HG03045 (cell line): ENCODE data around the gene PIK3R1.
"Not testable (repeated sequence)": the region's sequence is repeated elsewhere in the genome, so short reads cannot be mapped to it uniquely, and the experiment has no call there.

ENCODE experiments used
- ATAC-seq: cut with Tn5 transposase; IDR thresholded peaks from one replicate; pipeline ENCODE4 v1.9.1; 2021; ENCODE audit warnings: mild to moderate bottlenecking, moderate library complexity; ENCODE audit not compliant: unreplicated experiment

Gene PIK3R1

DNA sequence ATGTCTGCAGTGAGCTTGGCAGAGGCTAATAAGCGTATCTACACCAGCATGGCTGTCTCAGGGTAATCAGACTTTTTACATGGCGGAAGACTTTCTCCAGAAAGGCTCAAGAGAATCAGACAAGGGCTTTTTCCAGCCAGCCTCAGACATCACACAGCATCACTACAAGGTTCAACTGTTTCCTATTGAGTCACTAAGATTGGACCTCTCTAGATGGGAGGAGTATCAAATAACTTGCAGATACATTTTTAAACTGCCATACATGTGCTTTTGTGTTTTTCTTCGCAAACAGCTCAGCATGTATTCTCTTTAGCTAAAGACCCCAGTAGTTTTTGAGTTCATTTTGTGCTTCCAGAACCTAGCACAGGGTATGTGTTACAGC, 22.9 kb upstream of the PIK3R1 start:
- no peak for ATAC-seq

DNA sequence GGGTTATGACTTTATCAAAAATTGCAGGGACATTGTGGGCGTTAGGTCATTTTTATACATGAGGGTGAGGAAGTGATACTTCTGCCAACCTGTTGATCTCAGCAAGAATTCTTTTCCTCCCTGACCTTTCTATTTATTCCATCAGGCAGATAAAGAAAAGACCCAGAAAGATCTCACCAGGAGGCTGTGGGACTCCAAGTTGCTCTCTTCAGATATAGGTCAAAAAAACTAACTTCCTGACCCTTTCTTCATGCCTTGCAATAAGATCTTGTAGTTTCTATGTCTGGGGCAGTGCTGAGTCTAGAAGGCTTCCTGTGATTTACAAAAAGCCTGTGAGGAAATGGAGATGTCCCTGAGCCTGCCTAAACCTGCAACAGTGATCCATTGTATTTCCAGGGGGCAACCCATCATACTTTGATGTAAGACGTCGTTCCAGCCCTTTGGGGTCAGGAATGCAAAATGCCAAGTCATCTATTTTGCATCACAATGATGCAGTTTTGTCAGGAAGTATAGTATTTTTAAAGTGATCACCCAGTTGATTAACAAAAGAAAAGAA, 22.0 kb upstream of the PIK3R1 start:
- ATAC-seq, result no peak

DNA sequence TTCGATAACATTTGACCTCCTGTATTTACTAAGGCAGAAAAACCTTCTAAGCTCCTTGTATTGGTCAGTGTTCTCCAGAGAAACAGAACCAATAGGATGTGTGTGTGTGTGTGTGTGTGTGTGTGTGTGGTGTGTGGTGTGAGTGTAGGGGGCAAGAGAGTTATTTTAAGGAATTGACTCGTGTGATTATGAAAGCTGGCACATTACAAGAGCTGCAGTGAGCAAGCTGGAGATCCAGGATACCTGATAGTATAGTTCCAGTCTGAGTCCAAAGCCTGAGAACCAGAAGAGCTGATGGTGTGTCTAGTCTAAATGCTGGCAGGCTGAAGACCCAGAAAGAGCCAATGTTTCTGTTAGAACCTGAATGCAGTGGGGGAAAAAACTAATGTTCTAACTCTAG, 21.2 kb upstream of the PIK3R1 start:
- ATAC-seq, result no peak

DNA sequence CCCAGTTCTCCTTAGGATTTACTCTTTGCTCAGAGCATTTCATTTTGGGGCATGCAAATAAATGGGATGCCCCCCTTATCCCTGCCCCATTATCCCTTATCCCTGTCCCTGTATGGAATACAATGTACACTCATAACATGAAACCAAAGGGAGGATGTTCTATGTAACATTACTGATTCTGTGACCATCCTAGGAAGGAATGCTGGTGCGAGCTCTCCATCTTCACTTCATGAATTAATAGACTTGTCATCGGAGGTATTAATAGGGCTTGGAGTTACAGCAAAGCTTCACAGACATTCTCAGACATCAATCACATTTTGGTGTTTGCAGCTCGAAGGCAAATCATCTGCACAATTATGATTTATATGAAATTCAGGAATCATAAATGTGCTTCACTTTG, 20.4 kb upstream of the PIK3R1 start:
- no peak for ATAC-seq

DNA sequence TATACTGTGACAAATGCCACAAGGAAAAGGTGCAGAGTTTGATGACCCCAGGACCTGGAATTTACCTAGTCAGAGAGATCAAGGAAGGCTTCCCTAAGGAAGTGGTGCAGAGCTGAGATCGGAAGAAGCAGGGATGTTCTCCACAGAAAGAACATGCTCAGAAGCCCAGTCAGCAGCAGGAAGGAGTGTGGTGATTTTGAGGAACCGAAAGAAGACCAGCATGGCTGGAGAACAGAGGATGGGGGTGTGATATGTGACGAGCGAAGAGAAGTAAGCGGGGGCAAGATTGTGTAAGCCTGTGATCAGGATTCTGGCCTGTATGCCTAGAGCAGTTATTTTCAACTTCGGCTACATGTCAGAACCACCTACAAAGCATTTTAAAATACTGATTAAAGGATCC, 18.7 kb upstream of the PIK3R1 start:
- peak; percentile 94 for ATAC-seq

DNA sequence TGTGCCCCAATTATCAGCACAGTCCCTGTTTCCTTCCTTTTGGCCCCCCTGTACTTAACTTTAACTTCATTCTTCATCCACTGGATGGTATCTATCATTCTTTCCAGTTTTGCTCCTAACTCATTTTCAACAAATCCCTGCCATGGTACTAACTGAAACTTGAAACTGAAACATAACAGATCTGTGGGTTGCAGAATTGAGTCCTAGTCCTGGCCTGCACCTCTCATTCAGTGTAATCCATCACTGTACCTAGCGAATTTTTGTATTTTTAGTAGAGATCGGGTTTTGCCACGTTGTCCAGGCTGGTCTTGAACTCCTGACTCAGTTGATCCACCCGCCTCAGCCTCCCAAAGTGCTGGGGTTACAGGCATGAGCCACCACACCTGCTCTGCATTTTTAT, 15.3 kb upstream of the PIK3R1 start:
- no peak for ATAC-seq

DNA sequence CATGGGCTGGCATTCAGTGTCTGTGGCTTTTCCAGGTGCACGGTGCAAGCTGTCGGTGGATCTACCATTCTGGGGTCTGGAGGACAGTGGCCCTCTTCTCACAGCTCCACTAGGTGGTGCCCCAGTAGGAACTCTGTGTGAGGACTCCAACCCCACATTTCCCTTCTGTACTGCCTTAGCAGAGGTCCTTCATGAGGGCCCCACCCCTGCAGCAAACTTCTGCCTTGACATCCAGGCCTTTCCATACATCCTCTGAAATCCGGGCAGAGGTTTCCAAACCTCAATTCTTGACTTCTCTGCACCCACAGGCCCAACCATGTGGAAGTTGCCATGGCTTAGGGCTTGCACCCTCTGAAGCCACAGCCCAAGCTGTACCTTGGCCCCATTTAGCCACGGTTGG, 4.9 kb upstream of the PIK3R1 start:
- not testable (repeated sequence) for ATAC-seq

DNA sequence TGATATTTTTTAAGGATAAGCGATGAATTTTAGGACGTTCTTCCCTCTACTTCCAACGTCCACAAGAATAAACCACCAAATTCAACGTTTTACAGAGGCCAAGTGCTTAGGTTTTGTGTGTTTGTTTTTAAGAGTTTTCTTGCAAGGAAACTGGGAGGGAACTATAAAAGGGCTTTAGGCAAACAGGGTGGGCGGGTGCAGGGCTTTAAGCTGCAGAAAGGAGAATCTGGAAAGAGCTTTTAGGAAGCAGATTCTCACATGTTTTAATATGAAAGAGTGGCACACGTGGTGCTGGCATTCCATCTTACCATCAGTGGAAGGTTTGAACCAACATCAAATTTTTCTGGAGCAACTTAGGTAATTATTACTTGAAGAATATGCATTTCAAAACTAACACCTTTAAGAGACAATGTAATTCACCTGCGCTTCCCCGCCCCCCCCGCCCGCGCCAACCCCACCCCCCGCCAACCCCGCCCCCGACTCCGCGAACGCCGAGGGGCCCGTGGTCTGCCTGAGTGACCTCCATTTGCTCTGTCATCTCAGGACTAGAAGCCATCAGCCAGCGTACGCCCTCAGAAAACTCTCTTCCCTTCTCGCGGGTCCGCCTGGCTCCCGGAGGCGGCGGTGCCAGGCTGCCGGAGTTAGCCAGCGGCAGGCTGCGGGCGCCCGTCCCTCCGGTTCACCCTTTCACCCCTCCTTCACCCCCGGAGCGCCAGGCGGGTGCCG, 911 bp upstream of the PIK3R1 start:
- ATAC-seq, result no peak

DNA sequence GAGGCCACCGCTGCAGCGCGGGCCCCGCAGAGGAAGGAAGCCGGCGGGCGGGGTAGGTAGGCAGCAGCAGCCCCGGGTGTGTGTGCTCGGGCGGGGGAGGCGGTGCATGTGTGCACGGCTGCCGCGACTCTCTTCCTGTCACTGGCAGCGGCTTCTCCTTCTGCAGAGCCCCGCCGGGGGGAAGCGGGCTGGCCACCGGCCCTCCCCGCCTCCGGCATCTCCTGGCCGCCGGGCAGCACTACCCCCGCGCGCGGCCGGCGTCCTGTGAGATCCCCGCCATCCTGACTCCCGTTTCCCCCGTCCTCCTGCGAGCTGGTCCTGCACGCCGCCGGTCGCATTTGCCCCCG, 315 bp downstream of the PIK3R1 start:
- ATAC-seq, result peak; percentile 48

DNA sequence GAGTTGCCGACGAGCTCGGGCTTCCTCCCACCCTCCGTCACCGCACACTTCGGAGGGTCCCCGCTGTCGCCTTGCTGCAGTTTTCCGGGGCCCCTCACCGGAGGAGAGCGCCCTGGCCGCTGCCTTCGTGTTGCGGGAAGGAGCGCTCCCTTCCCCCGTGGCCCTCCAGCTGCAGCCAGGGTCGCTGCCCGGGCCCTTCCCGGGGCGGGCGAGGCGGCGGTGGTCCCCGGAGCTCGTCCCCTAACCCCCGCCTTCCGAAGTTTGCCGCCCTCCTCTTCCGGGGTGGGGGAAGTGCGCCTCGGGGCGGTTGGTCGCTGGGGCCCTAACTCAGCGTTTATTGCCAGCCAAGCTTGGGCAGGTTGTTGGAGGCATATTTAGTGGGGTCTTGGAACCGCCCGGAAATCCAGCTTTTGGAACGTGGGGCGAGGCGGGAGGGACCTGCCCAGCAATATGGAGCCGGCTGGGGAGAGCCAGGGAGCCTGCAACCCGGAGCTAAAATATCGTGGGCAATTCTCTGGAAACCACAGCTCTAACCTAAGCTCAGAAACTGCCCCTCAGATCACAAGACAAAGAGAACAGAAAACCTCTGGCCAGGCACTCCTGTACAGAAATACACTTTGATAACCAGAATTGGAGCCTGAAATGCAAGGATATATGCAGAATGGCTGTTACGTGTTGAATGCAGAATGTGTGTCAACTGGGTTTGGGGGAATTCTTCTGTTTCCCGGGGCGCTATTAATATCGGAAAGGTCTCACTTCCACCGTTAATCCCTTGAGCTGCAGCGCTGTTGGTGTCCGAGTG, 890 bp downstream of the PIK3R1 start:
- peak; percentile 37 for ATAC-seq

DNA sequence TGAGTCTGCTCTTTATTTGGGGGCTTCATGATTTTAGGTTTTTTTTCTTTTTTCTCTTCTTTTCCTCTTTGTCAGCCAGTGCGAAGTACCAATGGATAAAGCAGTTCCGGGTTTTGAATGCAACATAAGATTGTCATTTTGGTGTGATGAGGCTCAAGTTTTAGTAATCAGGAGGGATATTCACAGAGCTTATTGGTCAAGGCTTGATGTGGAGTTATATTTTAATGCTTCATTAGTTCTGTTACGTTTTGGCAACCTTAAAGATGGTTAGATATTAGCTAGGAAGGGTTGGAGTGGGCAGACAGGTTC, 1.4 kb downstream of the PIK3R1 start:
- ATAC-seq, result no peak

DNA sequence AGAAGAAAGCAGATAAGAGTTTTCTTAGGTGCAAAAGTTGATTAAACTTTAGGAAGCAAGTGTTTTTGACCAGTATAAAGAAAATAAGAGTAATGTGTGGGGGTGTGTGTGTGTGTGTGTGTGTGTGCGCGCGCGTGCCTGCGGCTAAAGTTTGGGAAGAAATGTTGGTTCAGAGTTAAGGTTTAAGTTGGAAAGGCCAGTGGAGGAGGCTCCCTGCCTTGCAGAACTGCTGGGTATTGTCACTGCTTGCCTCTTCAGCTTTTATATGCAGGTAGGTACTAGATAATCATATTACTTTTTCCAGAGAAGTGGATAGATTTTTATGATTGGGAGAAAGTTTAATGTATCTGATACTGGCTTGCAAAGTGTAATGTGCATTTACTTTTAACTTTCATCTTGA, 2.0 kb downstream of the PIK3R1 start:
- ATAC-seq, result no peak

DNA sequence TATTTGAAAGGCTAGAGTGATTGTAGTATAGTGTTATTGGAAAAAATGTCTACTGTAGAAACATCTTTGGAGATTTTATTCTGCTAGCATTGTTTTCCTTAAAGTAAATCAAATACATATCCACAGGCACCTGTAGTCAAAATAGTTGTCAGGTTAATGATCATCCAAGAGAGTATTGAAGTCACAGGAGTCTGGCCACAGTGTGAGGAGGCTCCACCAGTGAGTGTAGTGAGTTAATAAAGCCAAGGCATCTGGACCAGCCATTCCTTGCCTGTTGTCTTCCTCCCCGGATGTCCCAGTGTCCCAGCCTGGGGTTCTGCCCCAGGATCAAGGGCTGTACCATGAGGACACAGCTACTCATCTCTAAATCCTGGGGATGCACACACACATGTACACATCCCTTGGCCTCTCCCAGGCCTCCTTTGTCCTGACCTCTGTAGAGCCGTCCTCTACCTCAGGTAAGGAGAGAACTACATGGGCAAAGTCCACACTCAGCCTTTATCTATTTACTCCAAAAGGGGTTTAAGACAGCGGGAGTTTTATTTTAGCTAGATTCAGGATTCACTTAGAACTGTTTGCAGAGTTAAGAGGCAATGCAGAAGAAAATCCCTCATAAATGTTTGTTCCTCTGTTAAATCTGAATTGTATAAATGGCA, 3.7 kb downstream of the PIK3R1 start:
- no peak for ATAC-seq

DNA sequence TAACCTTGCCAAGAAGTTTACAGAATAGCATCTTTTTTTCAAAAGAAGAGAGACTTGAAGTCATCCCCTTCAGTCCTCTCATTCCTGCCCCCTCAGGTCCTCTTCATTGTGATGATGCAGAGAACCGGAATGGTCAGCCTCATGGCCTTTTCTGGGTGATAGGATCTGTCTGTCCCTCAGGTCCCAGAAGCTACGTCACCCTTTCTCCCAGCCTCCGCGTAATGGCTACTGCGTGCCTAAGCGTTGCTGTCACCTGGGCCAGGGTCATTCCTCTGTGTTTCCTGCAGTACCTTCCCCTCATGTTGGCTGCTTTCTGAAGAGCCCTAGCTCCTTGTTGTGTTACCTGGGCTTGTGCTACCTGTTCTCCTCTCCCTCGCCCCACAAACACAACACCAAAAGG, 4.7 kb downstream of the PIK3R1 start:
- ATAC-seq, result no peak

DNA sequence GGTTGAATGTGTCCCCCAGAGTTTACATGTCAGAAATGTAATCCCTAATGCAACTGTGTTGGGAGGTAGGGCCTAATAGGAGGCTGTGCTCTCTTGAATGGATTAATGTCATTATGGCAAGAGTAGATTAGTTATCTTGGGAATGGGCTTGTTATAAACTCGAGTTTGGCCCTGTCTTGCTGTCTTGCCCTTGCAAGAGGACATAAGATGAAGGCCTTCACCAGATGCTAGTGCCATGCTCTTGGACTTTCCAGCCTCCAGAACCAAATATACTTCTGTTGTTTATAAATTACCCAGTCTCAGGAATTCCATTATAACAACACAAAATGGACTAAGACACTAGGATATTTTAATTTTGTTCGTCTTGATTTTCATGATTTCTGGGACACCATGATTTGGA, 5.4 kb downstream of the PIK3R1 start:
- ATAC-seq, result no peak

DNA sequence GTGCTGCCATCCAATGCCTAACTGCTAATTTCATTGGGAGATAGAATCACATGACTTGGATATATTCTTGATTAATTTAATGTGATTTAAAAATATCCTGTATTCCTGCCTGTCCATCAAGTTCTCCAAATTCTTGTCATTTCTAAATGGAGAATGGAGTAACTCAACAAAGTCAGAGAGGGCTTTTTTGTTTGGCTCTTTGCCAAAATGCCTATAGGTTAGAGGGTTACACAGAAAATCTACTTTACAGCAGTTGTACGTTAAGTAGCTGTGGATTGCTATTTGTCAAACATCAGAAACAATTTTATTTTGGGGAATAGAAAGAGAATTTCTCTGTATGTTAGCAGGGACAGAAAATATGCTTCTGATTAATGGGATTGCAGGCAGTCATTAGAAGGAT, 5.9 kb downstream of the PIK3R1 start:
- ATAC-seq, result no peak

DNA sequence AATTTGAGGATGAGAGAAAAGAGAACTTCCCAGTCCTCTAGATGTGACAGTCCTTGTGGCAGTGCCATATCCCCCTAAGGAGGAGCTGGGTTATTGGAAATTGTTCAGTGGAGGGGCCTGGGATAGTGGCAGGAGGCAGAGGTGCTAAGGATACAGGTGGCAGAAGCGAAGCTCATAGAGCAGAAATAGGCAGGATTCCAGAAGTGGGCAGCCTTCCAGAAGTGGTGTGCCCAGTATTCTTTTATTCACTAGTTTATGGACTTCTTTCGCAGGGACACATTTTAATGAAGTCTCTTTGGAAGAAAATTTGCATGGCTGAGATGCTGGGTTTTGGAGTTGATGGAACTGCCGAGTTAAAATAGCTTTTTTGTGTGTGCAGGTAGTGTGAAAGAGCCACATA, 6.8 kb downstream of the PIK3R1 start:
- no peak for ATAC-seq

DNA sequence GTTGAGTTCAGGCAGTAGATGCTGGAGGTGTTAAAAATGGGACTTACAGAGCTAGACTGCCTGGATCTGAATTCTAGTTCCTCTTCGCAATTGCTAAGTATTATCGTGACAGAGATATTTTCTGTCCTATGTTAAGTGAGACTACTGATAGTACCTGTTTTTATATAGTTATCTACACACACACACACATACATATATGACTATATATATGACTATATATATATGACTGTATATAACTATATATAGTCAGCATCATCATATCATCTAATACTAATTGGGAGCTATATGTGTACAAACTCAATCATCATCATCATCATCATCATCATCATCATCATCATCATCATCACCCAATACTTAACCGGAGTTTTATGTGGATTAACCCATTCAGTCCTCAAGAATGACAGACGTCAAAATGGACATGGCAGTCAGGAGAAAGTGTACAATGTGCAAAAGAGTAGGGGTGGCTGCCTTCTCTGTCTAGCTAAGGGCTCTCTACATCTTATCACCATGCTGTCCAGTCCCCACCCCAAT, 7.3 kb downstream of the PIK3R1 start:
- no peak for ATAC-seq

DNA sequence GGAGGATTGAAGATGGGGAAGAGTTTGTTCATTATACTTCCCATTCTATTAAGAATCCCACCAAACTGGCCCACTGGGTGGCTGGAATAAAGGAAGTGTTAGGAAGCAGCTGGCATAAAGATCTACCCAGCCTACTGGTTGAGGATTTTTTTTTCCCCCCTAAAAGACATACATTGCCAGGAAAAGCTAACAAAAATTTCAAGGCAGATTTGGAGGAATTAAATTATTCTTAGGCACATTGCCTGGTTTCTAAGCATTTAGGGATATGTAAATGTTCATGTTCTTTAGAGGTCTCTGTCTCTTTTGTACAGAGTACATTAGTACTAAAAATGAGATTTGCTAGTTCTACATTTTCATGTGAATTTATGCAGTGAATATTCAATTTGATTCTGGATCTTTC, 8.3 kb downstream of the PIK3R1 start:
- ATAC-seq, result no peak

DNA sequence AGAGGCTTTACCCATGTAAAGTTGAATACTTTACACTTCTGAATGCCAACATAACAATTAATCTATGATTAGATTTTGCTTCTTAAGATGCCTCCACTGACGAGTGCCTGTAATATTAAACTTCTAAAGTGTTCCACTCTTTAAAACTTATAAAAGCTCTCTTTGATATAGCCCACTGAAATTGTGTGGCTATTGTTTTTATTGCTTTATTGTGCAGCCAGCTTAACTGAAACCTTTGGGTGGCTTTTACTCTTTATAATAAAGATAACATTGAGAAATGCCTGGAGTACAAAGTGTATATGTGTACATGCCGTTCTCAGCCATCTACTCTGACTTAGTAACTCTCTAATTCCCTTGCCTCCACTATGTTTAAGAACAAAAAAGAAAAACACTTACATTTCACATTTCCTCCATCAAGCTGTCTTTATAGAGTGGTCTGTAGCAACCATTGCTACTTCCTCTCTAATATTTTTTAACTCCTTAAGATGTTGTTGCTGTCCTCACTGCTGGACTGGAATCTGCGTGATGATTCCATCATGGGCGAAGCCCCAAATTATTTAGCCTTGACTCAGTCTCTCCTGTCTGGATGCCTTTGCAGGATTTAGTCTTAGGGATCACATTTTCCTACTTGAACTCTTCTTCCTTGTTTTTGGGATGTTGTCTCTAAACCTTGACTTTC, 9.1 kb downstream of the PIK3R1 start:
- ATAC-seq, result no peak

DNA sequence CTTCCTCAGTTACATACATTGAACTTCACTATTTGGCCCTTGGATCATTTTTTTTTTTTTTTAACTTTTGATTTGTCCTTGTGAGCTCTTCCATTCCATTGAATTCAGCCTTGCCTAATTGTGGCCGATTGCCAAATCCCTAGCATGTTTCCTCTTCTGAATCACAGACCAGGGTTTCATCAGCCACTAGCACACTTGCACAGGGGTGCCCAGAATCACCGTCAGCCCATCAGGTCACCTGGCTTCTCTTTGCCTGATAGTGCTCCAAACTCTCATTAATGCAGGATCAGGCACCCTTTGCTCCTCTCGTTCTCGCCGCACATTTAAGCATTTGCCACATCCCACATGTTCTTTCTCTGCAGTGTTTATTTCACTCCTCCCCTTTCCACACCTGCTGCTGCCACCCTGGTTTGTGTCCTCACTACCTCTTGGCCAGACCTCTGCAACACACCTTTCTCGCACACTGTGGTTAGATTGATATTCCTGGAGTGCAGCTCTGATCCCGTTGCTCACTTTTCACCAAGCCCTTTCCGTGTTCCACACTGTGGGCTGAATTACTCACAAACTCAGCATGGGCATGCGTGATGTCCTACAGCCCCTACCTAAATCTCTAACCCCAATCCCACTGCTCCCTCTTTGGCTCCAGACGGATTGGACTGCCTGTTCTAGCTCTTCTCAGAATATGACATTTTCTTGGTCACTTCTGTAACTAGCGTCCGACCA, 9.8 kb downstream of the PIK3R1 start:
- ATAC-seq, result no peak
